ENCODE data around the gene PALD1.
"Not testable (repeated sequence)": the region's sequence is repeated elsewhere in the genome, so short reads cannot be mapped to it uniquely, and the experiment has no call there.

PALD1 gene

GRCh38 chr10:70576803-70577517, 98.4 kb downstream of the PALD1 start:
- no peaks in the 10 kb centered on the region for H3K9me3 ChIP-seq (ENCODE audit: control insufficient read depth, insufficient read depth, low read length)
- H3K9ac ChIP-seq (ENCODE audit: low read depth, low read length): no peak overlapping the region
- no peaks in the 10 kb centered on the region for H3K4me1 ChIP-seq (ENCODE audit: control insufficient read depth, insufficient read depth, low read length)
- no peaks in the 10 kb centered on the region for H3K27me3 ChIP-seq (ENCODE audit: control insufficient read depth, insufficient read depth, low read length)
- no peaks in the 10 kb centered on the region for H3K36me3 ChIP-seq (ENCODE audit: control insufficient read depth, insufficient read depth, low read length)
- no peak overlapping the region for H3K4me3 ChIP-seq (ENCODE audit: low read depth, low read length)

- H3K4me3 ChIP-seq (ENCODE audit: low read depth, low read length): no peak overlapping the region
- H3K36me3 ChIP-seq (ENCODE audit: control insufficient read depth, insufficient read depth, low read length): no peaks in the 10 kb centered on the region
- H3K27me3 ChIP-seq (ENCODE audit: control insufficient read depth, insufficient read depth, low read length): no peaks in the 10 kb centered on the region
- H3K9me3 ChIP-seq (ENCODE audit: control insufficient read depth, insufficient read depth, low read length): no peaks in the 10 kb centered on the region
- H3K4me1 ChIP-seq (ENCODE audit: control insufficient read depth, insufficient read depth, low read length): no peaks in the 10 kb centered on the region
- no peak overlapping the region for H3K9ac ChIP-seq (ENCODE audit: low read depth, low read length)
Observed at GRCh38 chr10:70578371-70578947, 99.9 kb downstream of the PALD1 start.

GRCh38 chr10:70579234-70580002, 100.9 kb downstream of the PALD1 start:
- H3K4me3 ChIP-seq (ENCODE audit: low read depth, low read length): no peak overlapping the region

DNA sequence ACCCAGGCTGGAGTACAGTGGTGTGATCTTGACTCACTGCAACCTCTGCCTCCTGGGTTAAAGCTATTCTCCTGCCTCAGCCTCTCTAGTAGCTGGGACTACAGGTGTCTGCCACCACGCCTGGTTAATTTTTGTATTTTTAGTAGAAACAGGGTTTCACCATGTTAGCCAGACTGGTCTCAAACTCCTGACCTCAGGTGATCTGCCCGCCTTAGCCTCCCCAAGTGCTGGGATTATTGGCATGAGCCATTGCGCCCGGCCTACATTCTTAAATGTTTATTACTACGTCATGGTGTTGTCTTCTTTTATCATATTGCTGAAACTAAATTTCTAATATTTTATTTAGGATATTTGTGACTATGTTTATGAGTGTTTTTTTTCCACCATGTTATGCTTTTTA, 102.6 kb downstream of the PALD1 start:
- not testable (repeated sequence) for H3K27me3 ChIP-seq (ENCODE audit: control insufficient read depth, insufficient read depth, low read length); H3K9ac ChIP-seq (ENCODE audit: low read depth, low read length); H3K4me3 ChIP-seq (ENCODE audit: low read depth, low read length); H3K4me1 ChIP-seq (ENCODE audit: control insufficient read depth, insufficient read depth, low read length); H3K36me3 ChIP-seq (ENCODE audit: control insufficient read depth, insufficient read depth, low read length); H3K9me3 ChIP-seq (ENCODE audit: control insufficient read depth, insufficient read depth, low read length)

More at GRCh38 chr10:70579234-70580002, 100.9 kb downstream of the PALD1 start:
- H3K36me3 ChIP-seq (ENCODE audit: control insufficient read depth, insufficient read depth, low read length): no peaks in the 10 kb centered on the region
- no peaks in the 10 kb centered on the region for H3K4me1 ChIP-seq (ENCODE audit: control insufficient read depth, insufficient read depth, low read length)
- H3K27me3 ChIP-seq (ENCODE audit: control insufficient read depth, insufficient read depth, low read length): no peaks in the 10 kb centered on the region
- H3K9me3 ChIP-seq (ENCODE audit: control insufficient read depth, insufficient read depth, low read length): no peaks in the 10 kb centered on the region
- no peak overlapping the region for H3K9ac ChIP-seq (ENCODE audit: low read depth, low read length)

GRCh38 chr10:70582793-70583668, 104.5 kb downstream of the PALD1 start:
- Histone ChIP-seq H3K4me3 (ENCODE audit: low read depth, low read length) (no peak overlapping the region), H3K9ac (ENCODE audit: low read depth, low read length) (no peak overlapping the region), H3K27me3 (ENCODE audit: control insufficient read depth, insufficient read depth, low read length) (no peaks in the 10 kb centered on the region), H3K36me3 (ENCODE audit: control insufficient read depth, insufficient read depth, low read length) (no peaks in the 10 kb centered on the region), H3K9me3 (ENCODE audit: control insufficient read depth, insufficient read depth, low read length) (no peaks in the 10 kb centered on the region), H3K4me1 (ENCODE audit: control insufficient read depth, insufficient read depth, low read length) (peaks cover 5% of the 10 kb centered on the region)

DNA sequence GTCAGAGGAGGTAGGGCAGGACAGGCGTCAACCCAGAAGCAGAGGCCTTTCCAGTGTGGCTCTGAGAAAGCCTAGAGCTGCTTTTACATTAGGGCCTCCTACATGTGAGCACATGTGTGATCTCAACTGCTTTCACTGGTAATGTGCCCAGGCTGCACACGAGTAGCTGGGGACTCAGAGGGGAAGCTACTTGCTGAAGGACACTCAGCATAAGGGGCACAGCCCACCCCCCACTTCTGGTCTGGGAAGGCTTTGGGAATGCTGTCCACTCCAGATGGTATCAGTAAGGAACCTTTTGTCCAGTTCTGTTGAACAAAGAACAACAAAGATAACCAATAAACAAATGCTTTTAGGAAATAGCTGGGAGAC, 105.1 kb downstream of the PALD1 start:
- H3K36me3 ChIP-seq (ENCODE audit: control insufficient read depth, insufficient read depth, low read length): no peaks in the 10 kb centered on the region
- no peaks in the 10 kb centered on the region for H3K9me3 ChIP-seq (ENCODE audit: control insufficient read depth, insufficient read depth, low read length)
- no peak overlapping the region for H3K4me3 ChIP-seq (ENCODE audit: low read depth, low read length)
- no peak overlapping the region for H3K9ac ChIP-seq (ENCODE audit: low read depth, low read length)
- H3K4me1 ChIP-seq (ENCODE audit: control insufficient read depth, insufficient read depth, low read length): peaks cover 5% of the 10 kb centered on the region
- no peaks in the 10 kb centered on the region for H3K27me3 ChIP-seq (ENCODE audit: control insufficient read depth, insufficient read depth, low read length)

DNA sequence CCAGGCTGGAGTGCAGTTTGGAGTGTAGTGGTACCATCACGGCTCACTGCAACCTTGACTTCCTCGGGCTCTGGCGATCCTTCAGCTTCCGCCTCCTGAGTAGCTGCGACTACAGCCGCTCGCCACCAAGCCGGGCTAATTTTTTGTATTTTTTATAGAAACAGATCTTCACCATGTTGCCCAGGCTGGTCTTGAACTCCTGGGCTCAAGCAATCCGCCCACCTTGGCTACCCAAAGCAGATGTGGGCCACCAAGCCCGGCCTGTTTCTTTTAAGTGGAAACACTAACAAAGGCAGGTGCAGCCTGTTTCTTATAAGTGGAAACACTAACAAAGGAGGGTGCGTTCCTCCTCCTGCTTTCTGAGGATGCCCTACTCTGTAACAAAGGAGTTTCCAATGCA, 105.8 kb downstream of the PALD1 start:
- no peak overlapping the region for H3K9ac ChIP-seq (ENCODE audit: low read depth, low read length)

GRCh38 chr10:70584909-70585544, 106.5 kb downstream of the PALD1 start:
- Histone ChIP-seq H3K9ac (ENCODE audit: low read depth, low read length) (no peak overlapping the region), H3K36me3 (ENCODE audit: control insufficient read depth, insufficient read depth, low read length) (no peaks in the 10 kb centered on the region), H3K4me3 (ENCODE audit: low read depth, low read length) (no peak overlapping the region), H3K9me3 (ENCODE audit: control insufficient read depth, insufficient read depth, low read length) (no peaks in the 10 kb centered on the region), H3K27me3 (ENCODE audit: control insufficient read depth, insufficient read depth, low read length) (no peaks in the 10 kb centered on the region), H3K4me1 (ENCODE audit: control insufficient read depth, insufficient read depth, low read length) (peaks cover 5% of the 10 kb centered on the region)

More for the DNA sequence above, 105.8 kb downstream of the PALD1 start:
- H3K27me3 ChIP-seq (ENCODE audit: control insufficient read depth, insufficient read depth, low read length): no peaks in the 10 kb centered on the region
- no peaks in the 10 kb centered on the region for H3K36me3 ChIP-seq (ENCODE audit: control insufficient read depth, insufficient read depth, low read length)
- peaks cover 5% of the 10 kb centered on the region for H3K4me1 ChIP-seq (ENCODE audit: control insufficient read depth, insufficient read depth, low read length)
- H3K4me3 ChIP-seq (ENCODE audit: low read depth, low read length): no peak overlapping the region
- no peaks in the 10 kb centered on the region for H3K9me3 ChIP-seq (ENCODE audit: control insufficient read depth, insufficient read depth, low read length)

GRCh38 chr10:70585578-70586169, 107.1 kb downstream of the PALD1 start:
- Histone ChIP-seq H3K27me3 (ENCODE audit: control insufficient read depth, insufficient read depth, low read length) (no peaks in the 10 kb centered on the region), H3K4me1 (ENCODE audit: control insufficient read depth, insufficient read depth, low read length) (peaks cover 5% of the 10 kb centered on the region), H3K4me3 (ENCODE audit: low read depth, low read length) (no peak overlapping the region), H3K9ac (ENCODE audit: low read depth, low read length) (no peak overlapping the region), H3K36me3 (ENCODE audit: control insufficient read depth, insufficient read depth, low read length) (no peaks in the 10 kb centered on the region), H3K9me3 (ENCODE audit: control insufficient read depth, insufficient read depth, low read length) (no peaks in the 10 kb centered on the region)

GRCh38 chr10:70586348-70586930, 107.9 kb downstream of the PALD1 start:
- no peaks in the 10 kb centered on the region for H3K36me3 ChIP-seq (ENCODE audit: control insufficient read depth, insufficient read depth, low read length)
- peaks cover 5% of the 10 kb centered on the region for H3K4me1 ChIP-seq (ENCODE audit: control insufficient read depth, insufficient read depth, low read length)
- no peak overlapping the region for H3K4me3 ChIP-seq (ENCODE audit: low read depth, low read length)
- no peaks in the 10 kb centered on the region for H3K27me3 ChIP-seq (ENCODE audit: control insufficient read depth, insufficient read depth, low read length)
- H3K9ac ChIP-seq (ENCODE audit: low read depth, low read length): no peak overlapping the region
- H3K9me3 ChIP-seq (ENCODE audit: control insufficient read depth, insufficient read depth, low read length): no peaks in the 10 kb centered on the region

Measured in iPS-15b (cell line).